Gastroesophageal sphincter (tissue), 4 donors: Measurements from ENCODE around the gene CLCN4. TPM values are rescaled to one million over a fixed set of nuclear protein-coding genes. Genes with fewer than 3 reads are reported as not detected.

Experiments
- ATAC-seq: fragments of 150-250 bp; one replicate; pipeline ENCODE4 v1.9.1; 2016; ENCODE audit warnings: mild to moderate bottlenecking, moderate library complexity
- H3K27ac ChIP-seq, 4 donors: fragments of 200-600 bp; sonication (generic) in 3 of 4; 1 replicate in 3 of 4; 2 replicates in 1 of 4; pipeline ENCODE4 v1.5.1; 2016 to 2019
- H3K27me3 ChIP-seq: fragments of 200-600 bp; sonication (generic); one replicate; pipeline ENCODE4 v1.5.1; 2019
- H3K36me3 ChIP-seq, 2 donors: fragments of 200-600 bp; sonication (generic); one replicate each; pipeline ENCODE4 v1.5.1; 2019; ENCODE audit warnings: control low read depth in 1 of 2
- H3K4me1 ChIP-seq, 3 donors: fragments of 200-600 bp; sonication (generic); 1 replicate in 2 of 3; 2 replicates in 1 of 3; pipeline ENCODE4 v1.5.1; 2016 to 2019; ENCODE audit warnings: control low read depth in 2 of 3
- H3K4me3 ChIP-seq, 2 donors: fragments of 200-600 bp; sonication (generic); one replicate each; pipeline ENCODE4 v1.5.1; 2019; ENCODE audit warnings: mild to moderate bottlenecking in 1 of 2, moderate library complexity in 1 of 2
- H3K9me3 ChIP-seq, 3 donors: fragments of 200-600 bp; sonication (generic); one replicate each; pipeline ENCODE4 v1.5.1; 2017 to 2019; ENCODE audit warnings: control low read depth in 2 of 3
- EP300 ChIP-seq: sonication (generic); formaldehyde crosslinking; IDR thresholded peaks from one replicate; pipeline ENCODE4 v1.6.1; 2017; ENCODE audit warnings: antibody characterized with exemption, mild to moderate bottlenecking
- POLR2A ChIP-seq, 2 donors: fragments of 450-650 bp; IDR thresholded peaks; one replicate each; pipeline ENCODE4 v1.6.1; 2017; ENCODE audit warnings: antibody characterized with exemption in 2 of 2, mild to moderate bottlenecking in 2 of 2, moderate library complexity in 1 of 2
- POLR2AphosphoS5 ChIP-seq: sonication (generic); formaldehyde crosslinking; IDR thresholded peaks from one replicate; pipeline ENCODE4 v1.6.1; 2017; ENCODE audit warnings: antibody characterized with exemption
- WGBS, 2 donors: methylation state at CpG; one replicate each; pipeline ENCODE4 v1.1.5; 2018; ENCODE audit warnings: low coverage in 1 of 2; 5-methylcytosine and 5-hydroxymethylcytosine counted together
- total RNA-seq, 4 donors: library from RNA; depleted of rRNA; stranded (reverse); fragments of >200 nt; gene quantifications; one replicate each; pipeline ENCODE4 v1.1.0, GENCODE V29; 2016
- TF ChIP-seq, protein P1 (sequence below), 4 experiments: fragments of 200-600 bp in 2 of 4; fragments of 450-650 bp in 2 of 4; sonication (generic) in 1 of 4; IDR thresholded peaks; one replicate each; pipeline ENCODE4 v1.5.1; 2017 to 2019; ENCODE audit warnings: antibody characterized with exemption in 4 of 4, mild to moderate bottlenecking in 2 of 4, moderate library complexity in 2 of 4

CLCN4 gene
- total RNA-seq, 4 donors from 2014 or later = 0.16 to 2.3 (median 2.0) TPM

DNA sequence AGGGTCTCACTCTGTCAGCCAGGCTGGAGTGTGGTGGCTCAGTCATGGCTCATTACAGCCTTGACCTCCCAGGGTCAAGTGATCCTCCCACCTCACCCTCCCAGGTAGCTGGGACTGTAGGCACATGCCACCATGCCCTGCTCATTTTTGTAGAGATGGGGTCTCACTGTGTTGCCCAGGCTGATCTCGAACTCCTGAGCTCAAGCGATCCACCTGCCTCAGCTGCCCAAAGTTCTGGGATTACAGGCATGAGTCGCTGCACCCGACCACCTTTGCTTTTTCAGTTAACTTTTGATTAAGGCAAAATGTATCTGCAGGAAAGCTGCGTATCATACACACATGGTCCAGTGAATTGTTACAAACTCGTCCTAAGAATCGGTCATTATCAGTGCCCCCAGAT lies 16.5 kb upstream of the CLCN4 start:
- WGBS, 2 donors = 86 to 100% methylated on average over 2 to 3 of the region's 7 CpGs
- no peak for ATAC-seq
- no peak overlapping the region for H3K4me3 ChIP-seq
- H3K27me3 ChIP-seq = no peaks in the 10 kb centered on the region
- no peaks in the 10 kb centered on the region for H3K9me3 ChIP-seq
- H3K36me3 ChIP-seq = peaks cover 0 to 78% of the 10 kb centered on the region in 2 donors
- no peak for TF ChIP-seq EP300
- TF ChIP-seq, protein P1, sequence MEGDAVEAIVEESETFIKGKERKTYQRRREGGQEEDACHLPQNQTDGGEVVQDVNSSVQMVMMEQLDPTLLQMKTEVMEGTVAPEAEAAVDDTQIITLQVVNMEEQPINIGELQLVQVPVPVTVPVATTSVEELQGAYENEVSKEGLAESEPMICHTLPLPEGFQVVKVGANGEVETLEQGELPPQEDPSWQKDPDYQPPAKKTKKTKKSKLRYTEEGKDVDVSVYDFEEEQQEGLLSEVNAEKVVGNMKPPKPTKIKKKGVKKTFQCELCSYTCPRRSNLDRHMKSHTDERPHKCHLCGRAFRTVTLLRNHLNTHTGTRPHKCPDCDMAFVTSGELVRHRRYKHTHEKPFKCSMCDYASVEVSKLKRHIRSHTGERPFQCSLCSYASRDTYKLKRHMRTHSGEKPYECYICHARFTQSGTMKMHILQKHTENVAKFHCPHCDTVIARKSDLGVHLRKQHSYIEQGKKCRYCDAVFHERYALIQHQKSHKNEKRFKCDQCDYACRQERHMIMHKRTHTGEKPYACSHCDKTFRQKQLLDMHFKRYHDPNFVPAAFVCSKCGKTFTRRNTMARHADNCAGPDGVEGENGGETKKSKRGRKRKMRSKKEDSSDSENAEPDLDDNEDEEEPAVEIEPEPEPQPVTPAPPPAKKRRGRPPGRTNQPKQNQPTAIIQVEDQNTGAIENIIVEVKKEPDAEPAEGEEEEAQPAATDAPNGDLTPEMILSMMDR (IDR thresholded peaks at IDR 0.05) = no peak
- TF ChIP-seq POLR2A (IDR thresholded peaks at IDR 0.05) = no peak
- no peak for TF ChIP-seq POLR2AphosphoS5
- H3K4me1 ChIP-seq = no peaks in the 10 kb centered on the region
- H3K27ac ChIP-seq = no peak overlapping the region

DNA sequence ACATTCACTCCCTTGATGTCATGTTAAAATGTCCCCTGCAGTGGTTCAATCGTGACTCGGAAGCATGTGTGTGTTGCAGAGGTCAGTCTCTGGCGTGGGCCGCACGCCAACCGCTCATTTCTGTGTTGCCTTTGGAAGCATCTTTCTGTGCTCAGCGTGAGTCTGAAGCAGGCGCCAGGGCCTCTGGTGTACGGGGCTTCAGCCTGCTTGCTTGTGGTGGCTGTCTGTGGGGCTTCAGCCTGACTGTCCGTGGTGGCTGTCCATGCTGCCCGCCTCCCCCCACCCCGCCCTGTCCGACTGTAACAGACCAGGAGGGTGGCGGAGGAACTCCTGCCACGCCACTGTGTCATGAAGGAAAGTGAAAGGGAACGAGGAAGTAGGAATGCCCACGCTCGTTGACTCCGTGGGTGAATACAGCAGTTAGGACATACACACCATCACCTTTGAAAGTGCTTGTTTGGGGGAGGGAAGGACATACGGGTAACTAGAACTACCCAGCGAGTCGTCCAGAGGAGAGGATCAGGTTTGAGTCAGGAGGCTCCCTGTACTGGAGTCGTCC lies 14.7 kb upstream of the CLCN4 start:
- no peak for TF ChIP-seq EP300
- Histone ChIP-seq H3K4me1 (no peaks in the 10 kb centered on the region), H3K27ac (no peak overlapping the region), H3K36me3 (peaks cover 0 to 73% of the 10 kb centered on the region in 2 donors), H3K4me3 (no peak overlapping the region), H3K9me3 (no peaks in the 10 kb centered on the region), H3K27me3 (no peaks in the 10 kb centered on the region)
- no peak for ATAC-seq
- 83 to 87% methylated on average over 3 to 9 of the region's 23 CpGs for WGBS, 2 donors

DNA sequence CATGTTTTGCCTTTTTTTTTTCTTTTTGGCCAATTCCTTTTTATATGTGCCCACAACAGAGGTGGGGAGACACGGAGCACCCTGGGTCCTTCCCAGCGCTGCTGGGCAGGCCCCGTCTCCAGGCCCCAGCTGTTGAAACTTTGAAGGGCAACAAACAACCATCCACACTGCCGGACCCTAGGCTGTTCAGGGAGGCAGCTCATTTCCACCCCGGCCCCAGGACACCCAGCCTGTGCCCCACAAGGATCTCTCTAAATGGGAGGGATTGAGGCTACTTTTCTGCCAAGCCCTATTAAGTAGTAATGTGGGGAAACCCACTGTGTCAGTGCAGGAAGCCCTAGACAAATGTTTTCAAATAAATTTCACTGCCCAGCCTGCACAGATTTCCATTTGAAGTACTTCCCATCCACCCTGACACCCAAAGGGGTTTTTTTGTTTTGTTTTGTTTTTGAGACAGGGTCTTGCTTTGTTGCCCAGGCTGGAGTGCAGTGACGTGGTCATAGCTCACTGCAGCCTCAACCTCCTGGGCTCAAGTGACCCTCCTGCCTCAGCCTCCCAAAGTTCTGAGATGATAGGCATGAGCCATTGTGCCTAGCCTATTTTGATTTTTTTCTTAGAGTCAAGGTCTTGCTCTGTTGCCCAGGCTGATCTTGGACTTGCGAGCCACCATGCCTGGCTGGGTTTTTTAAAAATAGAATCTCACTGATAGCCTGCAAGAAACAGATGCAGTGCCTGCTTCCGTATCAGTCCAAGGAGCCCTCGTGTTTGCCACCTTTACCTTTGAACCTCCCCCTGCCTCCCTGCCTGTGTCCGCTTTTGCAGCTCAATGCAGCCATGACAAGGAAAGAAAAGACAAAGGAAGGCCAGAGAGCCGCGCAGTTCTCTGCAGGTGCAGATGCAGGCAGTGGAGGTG lies 13.4 kb upstream of the CLCN4 start:
- no peaks in the 10 kb centered on the region for H3K9me3 ChIP-seq
- H3K27me3 ChIP-seq = no peaks in the 10 kb centered on the region
- H3K27ac ChIP-seq = no peak overlapping the region
- peaks cover 0 to 61% of the 10 kb centered on the region in 2 donors for H3K36me3 ChIP-seq
- H3K4me1 ChIP-seq = no peaks in the 10 kb centered on the region
- H3K4me3 ChIP-seq = no peak overlapping the region
- no peak for ATAC-seq
- TF ChIP-seq POLR2A (IDR thresholded peaks at IDR 0.05) (no peak), POLR2AphosphoS5 (no peak), EP300 (no peak)
- TF ChIP-seq, protein P1 (IDR thresholded peaks at IDR 0.05) = no peak
- WGBS, 2 donors = 80 to 86% methylated on average over 1 to 6 of the region's 12 CpGs

DNA sequence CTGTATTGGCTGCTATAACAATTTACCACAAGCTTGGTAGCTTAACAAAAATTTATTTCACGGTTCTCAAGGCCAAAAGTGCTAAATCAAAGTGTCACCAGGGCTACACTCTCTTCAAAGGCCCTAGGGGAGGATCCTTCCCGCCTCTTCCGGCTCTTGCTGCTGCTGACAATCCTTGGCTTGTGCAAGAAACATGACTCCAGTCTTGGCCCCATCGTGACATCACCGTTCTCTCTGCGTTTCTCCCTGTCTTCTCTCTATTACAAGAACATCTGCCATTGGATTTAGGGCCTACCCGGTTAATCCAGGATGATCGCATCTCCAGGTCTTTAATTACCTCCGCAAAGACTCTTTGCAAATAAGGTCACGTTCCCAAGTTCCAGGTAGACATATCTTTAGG lies 10.4 kb upstream of the CLCN4 start:
- Histone ChIP-seq H3K9me3 (no peaks in the 10 kb centered on the region), H3K27me3 (no peaks in the 10 kb centered on the region), H3K4me3 (no peak overlapping the region), H3K4me1 (no peaks in the 10 kb centered on the region), H3K36me3 (peaks cover 0 to 32% of the 10 kb centered on the region in 2 donors), H3K27ac (no peak overlapping the region)
- 71 to 79% methylated on average over 9 of the region's 10 CpGs for WGBS, 2 donors
- TF ChIP-seq EP300 (no peak), POLR2AphosphoS5 (no peak), POLR2A (IDR thresholded peaks at IDR 0.05) (no peak)
- TF ChIP-seq, protein P1 (IDR thresholded peaks at IDR 0.05) = no peak
- no peak for ATAC-seq

DNA sequence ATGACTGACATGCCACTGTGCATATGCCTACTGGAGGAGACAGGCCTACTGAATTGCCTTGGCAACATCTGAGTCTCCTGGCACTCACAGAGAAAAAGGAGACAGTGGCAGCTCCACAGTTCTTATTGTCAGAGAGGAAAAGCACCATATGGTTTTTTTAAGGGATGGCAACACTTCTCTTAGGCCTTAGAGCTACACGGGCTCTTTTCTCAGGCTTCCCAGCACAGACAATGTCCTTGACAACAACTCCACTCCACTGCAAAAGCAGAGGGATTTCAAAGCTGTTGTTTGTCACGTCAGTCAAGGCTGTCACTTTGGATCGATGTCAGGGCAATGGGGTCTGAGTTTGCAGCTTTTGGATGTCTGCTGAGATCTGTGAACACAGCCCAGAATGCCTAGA lies 4.7 kb upstream of the CLCN4 start:
- H3K27me3 ChIP-seq = no peaks in the 10 kb centered on the region
- H3K27ac ChIP-seq = no peak overlapping the region
- H3K36me3 ChIP-seq = no peaks in the 10 kb centered on the region
- WGBS, 2 donors = 79 to 100% methylated on average over 2 to 3 of the region's 3 CpGs
- TF ChIP-seq EP300 (no peak), POLR2A (IDR thresholded peaks at IDR 0.05) (no peak)
- TF ChIP-seq, protein P1 (IDR thresholded peaks at IDR 0.05) = no peak
- H3K4me1 ChIP-seq = no peaks in the 10 kb centered on the region
- H3K4me3 ChIP-seq = no peak overlapping the region
- ATAC-seq = no peak
- H3K9me3 ChIP-seq = no peaks in the 10 kb centered on the region
